Upper lobe of right lung (tissue), 1 donor: ENCODE data around the gene LRRFIP1. TPM values are rescaled to one million over a fixed set of nuclear protein-coding genes. Genes with fewer than 3 reads are reported as not detected.
"Not testable (repeated sequence)": the region's sequence is repeated elsewhere in the genome, so short reads cannot be mapped to it uniquely, and the experiment has no call there.

ENCODE experiments used
- ATAC-seq: fragments of 200-7000 bp; cut with Tn5 transposase; one replicate; pipeline ENCODE4 v1.9.1; 2020; ENCODE audit warnings: mild to moderate bottlenecking, moderate library complexity
- DNase-seq: peaks from one replicate; pipeline ENCODE4 v3.0.0-alpha.2; 2020
- H3K27ac ChIP-seq: fragments of 200-600 bp; one replicate; pipeline ENCODE4 v1.8.0; 2022
- H3K27me3 ChIP-seq: fragments of 200-600 bp; one replicate; pipeline ENCODE4 v1.8.0; 2022; ENCODE audit warnings: mild to moderate bottlenecking
- H3K36me3 ChIP-seq: fragments of 200-600 bp; one replicate; pipeline ENCODE4 v1.8.0; 2022
- H3K4me1 ChIP-seq: fragments of 200-600 bp; one replicate; pipeline ENCODE4 v1.8.0; 2022
- H3K4me3 ChIP-seq: fragments of 200-600 bp; one replicate; pipeline ENCODE4 v1.8.0; 2022; ENCODE audit warnings: mild to moderate bottlenecking
- H3K9me3 ChIP-seq: fragments of 200-600 bp; one replicate; pipeline ENCODE4 v1.8.0; 2022
- CTCF ChIP-seq: fragments of 200-600 bp; IDR thresholded peaks from one replicate; pipeline ENCODE4 v1.8.0; 2022; ENCODE audit warnings: antibody characterized with exemption
- intact Hi-C: fragments of 100-400 bp; cut with DNase I; formaldehyde crosslinking; loops from one replicate; pipeline ENCODE4 v1.11.0; 2022
- total RNA-seq: library from RNA; stranded (reverse); fragmentation: NEBNext Ultra II Directional; extraction: Animal tissue kit (Norgen Biotek cat#: 25700); gene quantifications from one replicate; pipeline ENCODE4 v1.2.1, GENCODE V29; 2021
- donor health status: DM: no; HTN: yes; CAD: no; lungs with severe emphysema.

The LRRFIP1 gene
- total RNA-seq, 1 donor from 2014 or later = 178 TPM

GRCh38 chr2:237754626-237755248 lies 127.3 kb downstream of the LRRFIP1 start:
- ATAC-seq (no peak), DNase-seq (no peak)
- no peaks in the 10 kb centered on the region for H3K4me1 ChIP-seq
- H3K27ac ChIP-seq = no peak overlapping the region
- H3K27me3 ChIP-seq = no peaks in the 10 kb centered on the region
- intact Hi-C loops = no loop called here
- no peaks in the 10 kb centered on the region for H3K9me3 ChIP-seq
- H3K36me3 ChIP-seq = peaks cover 98% of the 10 kb centered on the region
- no peak for TF ChIP-seq CTCF
- H3K4me3 ChIP-seq = no peak overlapping the region

GRCh38 chr2:237757616-237758015 lies 130.2 kb downstream of the LRRFIP1 start:
- intact Hi-C loops = no loop called here
- no peaks in the 10 kb centered on the region for H3K4me1 ChIP-seq
- no peaks in the 10 kb centered on the region for H3K27me3 ChIP-seq
- peaks cover 98% of the 10 kb centered on the region for H3K36me3 ChIP-seq
- H3K27ac ChIP-seq = no peak overlapping the region
- ATAC-seq (no peak), DNase-seq (no peak)
- no peak overlapping the region for H3K4me3 ChIP-seq
- no peaks in the 10 kb centered on the region for H3K9me3 ChIP-seq
- TF ChIP-seq CTCF = no peak

- Histone ChIP-seq H3K9me3 (no peaks in the 10 kb centered on the region), H3K4me3 (no peak overlapping the region), H3K36me3 (peaks cover 98% of the 10 kb centered on the region), H3K27ac (no peak overlapping the region), H3K27me3 (no peaks in the 10 kb centered on the region), H3K4me1 (no peaks in the 10 kb centered on the region)
- no peak for TF ChIP-seq CTCF
- intact Hi-C loops = no loop called here
- DNase-seq (no peak), ATAC-seq (no peak)
These were observed 130.8 kb downstream of the LRRFIP1 start for GRCh38 chr2:237758185-237758584.

GRCh38 chr2:237759176-237759575 lies 131.8 kb downstream of the LRRFIP1 start:
- Histone ChIP-seq H3K4me3 (no peak overlapping the region), H3K27ac (no peak overlapping the region), H3K9me3 (no peaks in the 10 kb centered on the region), H3K27me3 (no peaks in the 10 kb centered on the region), H3K4me1 (no peaks in the 10 kb centered on the region), H3K36me3 (peaks cover 97% of the 10 kb centered on the region)
- intact Hi-C loops = no loop called here
- DNase-seq (no peak), ATAC-seq (no peak)
- TF ChIP-seq CTCF = no peak

- no peaks in the 10 kb centered on the region for H3K4me1 ChIP-seq
- peaks cover 91% of the 10 kb centered on the region for H3K36me3 ChIP-seq
- H3K27ac ChIP-seq = no peak overlapping the region
- intact Hi-C loops = no loop called here
- ATAC-seq = no peak
- no peak for DNase-seq
- no peaks in the 10 kb centered on the region for H3K27me3 ChIP-seq
- no peak overlapping the region for H3K4me3 ChIP-seq
- H3K9me3 ChIP-seq = no peaks in the 10 kb centered on the region
- TF ChIP-seq CTCF = no peak
These were observed 133.4 kb downstream of the LRRFIP1 start for GRCh38 chr2:237760506-237761502.

- H3K4me1 ChIP-seq, DNase-seq, H3K27me3 ChIP-seq, intact Hi-C loops, H3K4me3 ChIP-seq, H3K27ac ChIP-seq, H3K9me3 ChIP-seq: not testable (repeated sequence)
- peaks cover 89% of the 10 kb centered on the region for H3K36me3 ChIP-seq
- peak; percentile 12 for ATAC-seq
These were observed 135.2 kb downstream of the LRRFIP1 start for GRCh38 chr2:237762291-237763182.
